SJCRH30 (cell line): ENCODE results near the gene DEDD2. TPM values are rescaled to one million over a fixed set of nuclear protein-coding genes. Genes with fewer than 3 reads are reported as not detected.

Experiments used
- DNase-seq, 2 experiments: peaks; one replicate each; pipeline ENCODE4 v3.0.0-alpha.2; 2015 to 2020
- H3K27ac ChIP-seq: fragments of 250-450 bp; sonication (Bioruptor Pico); 2 replicates; pipeline ENCODE4 v1.5.1; 2020; ENCODE audit warnings: mild to moderate bottlenecking, moderate library complexity
- H3K27me3 ChIP-seq: fragments of 250-450 bp; sonication (Bioruptor Pico); 2 replicates; pipeline ENCODE4 v1.5.1; 2020; ENCODE audit warnings: mild to moderate bottlenecking, moderate library complexity
- H3K36me3 ChIP-seq: fragments of 250-450 bp; sonication (Bioruptor Pico); 2 replicates; pipeline ENCODE4 v1.5.1; 2020; ENCODE audit warnings: mild to moderate bottlenecking, moderate library complexity
- H3K4me1 ChIP-seq: fragments of 250-450 bp; sonication (Bioruptor Pico); 2 replicates; pipeline ENCODE4 v1.5.1; 2020; ENCODE audit warnings: mild to moderate bottlenecking, moderate library complexity
- H3K4me3 ChIP-seq: fragments of 250-450 bp; sonication (Bioruptor Pico); 2 replicates; pipeline ENCODE4 v1.5.1; 2020; ENCODE audit warnings: mild to moderate bottlenecking, moderate library complexity
- H3K9me3 ChIP-seq: fragments of 250-450 bp; sonication (Bioruptor Pico); replicated peaks from 2 replicates; pipeline ENCODE4 v1.5.1; 2020; ENCODE audit warnings: mild to moderate bottlenecking, moderate library complexity
- total RNA-seq: library from RNA; depleted of rRNA; stranded (reverse); fragments of >200 nt; shearing (Covaris generic); gene quantifications from 2 replicates; pipeline ENCODE4 v1.2.3, GENCODE V29; 2014

Gene DEDD2
- total RNA-seq, 1 experiment from 2014 or later, result 16.2 TPM

DNA sequence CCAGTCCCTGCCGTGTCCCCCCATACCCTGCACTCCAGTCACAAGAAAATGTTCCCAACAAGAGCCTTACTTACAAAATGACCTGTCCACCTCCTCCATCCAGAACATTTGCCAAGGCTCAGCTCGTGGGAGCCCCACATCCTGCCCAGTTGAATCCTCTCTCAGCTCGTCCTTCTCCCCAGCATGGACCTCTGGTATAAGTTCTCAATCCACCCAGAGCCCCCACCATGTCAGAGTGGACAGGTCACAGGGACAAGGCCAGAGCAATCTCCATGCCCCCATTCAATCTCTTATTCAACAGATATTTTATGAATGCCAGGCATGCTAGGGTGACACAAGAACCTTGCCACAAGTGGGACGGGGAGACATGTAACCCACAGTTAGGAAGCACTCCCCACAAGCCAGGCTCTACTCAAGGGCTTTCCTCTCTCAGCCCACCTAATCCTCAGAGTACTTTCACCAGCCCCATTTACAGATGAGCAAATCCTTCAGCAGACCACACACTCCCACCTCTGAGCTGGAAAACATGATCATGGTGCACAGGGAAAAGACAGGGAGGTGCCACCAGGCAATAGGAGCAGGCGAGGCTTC is 15.1 kb downstream of the DEDD2 start:
- Histone ChIP-seq H3K4me1 (no peaks in the 10 kb centered on the region), H3K36me3 (peaks cover 9% of the 10 kb centered on the region; the same call in 1 of the 2 replicates), H3K4me3 (no peak overlapping the region), H3K27me3 (no peaks in the 10 kb centered on the region), H3K27ac (no peak overlapping the region), H3K9me3 (no peaks in the 10 kb centered on the region)
- DNase-seq, result no peak

DNA sequence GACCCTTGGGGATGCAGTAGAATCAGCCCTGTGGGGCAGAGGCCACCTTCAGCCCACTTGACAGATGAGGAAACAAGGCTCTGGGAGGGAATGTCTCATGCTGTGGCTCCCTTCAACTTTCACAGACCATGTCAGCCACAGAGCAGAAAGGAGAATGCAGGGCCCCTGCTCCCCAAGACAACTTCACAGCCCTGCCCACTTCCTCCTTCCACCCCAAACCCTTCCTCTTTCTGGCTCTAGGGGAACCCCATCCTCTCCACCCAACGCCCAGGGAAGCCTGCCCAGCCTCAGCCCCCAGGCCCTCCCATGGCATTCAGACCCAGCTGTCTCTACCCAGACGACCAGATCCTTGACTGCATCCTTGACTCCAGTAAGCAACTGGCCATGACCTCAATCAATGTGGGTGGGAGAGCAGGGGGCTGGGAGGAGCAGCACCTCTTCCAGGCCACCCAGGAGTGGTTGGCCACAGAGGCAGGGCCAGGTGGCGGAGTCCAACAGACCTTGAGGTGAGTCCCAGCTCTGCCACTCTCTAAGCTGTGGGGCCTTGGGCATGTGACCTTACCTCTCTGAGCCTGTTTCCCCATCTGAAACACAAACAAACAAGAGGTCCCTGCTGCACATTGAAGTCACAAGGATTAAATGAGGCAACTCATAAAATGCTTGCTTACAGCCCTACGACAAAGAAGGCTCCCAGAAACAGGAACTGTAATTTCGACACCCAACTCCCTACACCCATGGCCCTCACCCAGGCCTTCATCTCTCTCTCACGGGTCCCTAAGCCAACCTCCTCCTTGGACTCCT is 15.8 kb downstream of the DEDD2 start:
- peaks cover 9% of the 10 kb centered on the region; the same call in 1 of the 2 replicates for H3K36me3 ChIP-seq
- H3K27ac ChIP-seq, result no peak overlapping the region

DNA sequence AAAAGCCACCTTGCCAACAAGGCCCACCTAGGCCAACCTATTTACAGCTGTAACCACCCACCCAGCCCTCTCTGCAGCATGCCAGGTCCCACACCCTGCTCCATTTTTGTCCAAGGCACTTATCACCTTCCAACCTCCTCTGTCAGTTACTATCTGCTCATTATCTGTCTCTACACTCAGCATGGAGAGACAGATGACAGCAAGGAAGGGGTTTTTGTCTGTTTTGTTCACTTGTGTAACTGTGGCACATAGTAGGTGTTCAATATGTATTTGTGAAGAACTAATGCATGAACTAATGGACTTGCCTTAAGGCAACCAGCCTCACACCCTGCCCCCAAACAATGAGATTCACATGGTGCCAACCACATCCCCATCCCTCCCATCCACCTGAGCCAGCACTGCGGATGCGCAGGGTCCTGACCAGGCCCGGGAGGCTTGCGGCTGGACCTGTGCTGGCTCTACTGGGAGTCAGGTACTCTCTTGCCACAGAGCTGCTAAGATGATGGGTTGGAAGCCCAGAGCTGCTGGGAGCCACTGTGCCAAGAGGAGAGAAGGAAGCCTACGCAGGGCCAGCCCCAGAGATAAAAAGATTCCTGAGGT is 17.3 kb downstream of the DEDD2 start:
- H3K27ac ChIP-seq, result no peak overlapping the region

More for the DNA sequence above, 15.8 kb downstream of the DEDD2 start:
- Histone ChIP-seq H3K4me1 (no peaks in the 10 kb centered on the region), H3K4me3 (no peak overlapping the region), H3K27me3 (no peaks in the 10 kb centered on the region), H3K9me3 (no peaks in the 10 kb centered on the region)
- no peak for DNase-seq

DNA sequence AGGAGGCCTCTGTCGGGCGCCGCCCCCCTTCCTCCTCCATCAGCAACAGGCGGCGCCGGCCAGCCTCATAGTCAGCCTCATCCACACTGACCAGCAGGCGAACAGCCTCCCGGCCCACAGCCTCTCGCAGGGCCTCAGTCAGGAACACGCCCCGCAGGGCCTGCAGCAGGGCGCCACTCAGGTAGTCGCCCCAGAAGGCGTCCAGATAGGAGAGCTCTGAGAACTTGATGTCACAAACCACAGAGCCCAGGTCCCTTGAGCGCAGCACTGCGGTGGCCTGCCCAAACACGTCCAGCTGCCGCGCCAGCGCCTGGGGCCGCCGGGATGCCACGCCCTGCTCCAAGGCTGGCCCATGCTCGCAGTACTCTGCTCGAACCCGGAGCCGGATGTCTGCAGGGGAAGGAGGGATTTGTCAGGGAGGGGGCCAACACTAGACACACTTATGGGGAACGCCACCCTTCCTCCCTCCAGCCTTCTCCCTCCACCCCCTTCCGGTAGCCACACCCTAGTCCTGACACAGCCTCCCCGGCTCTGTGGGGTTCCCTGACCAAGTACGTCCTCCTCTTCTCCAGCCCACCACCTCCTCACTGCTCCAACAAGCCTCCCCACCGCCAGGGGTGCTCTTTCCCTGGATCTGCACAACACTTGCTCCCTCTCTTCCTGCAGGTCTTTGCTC is 17.9 kb downstream of the DEDD2 start:
- no peak overlapping the region for H3K4me3 ChIP-seq
- no peaks in the 10 kb centered on the region for H3K9me3 ChIP-seq
- H3K36me3 ChIP-seq, result peaks cover 6% of the 10 kb centered on the region; the same call in 1 of the 2 replicates
- no peak for DNase-seq
- no peaks in the 10 kb centered on the region for H3K4me1 ChIP-seq
- no peaks in the 10 kb centered on the region for H3K27me3 ChIP-seq
- no peak overlapping the region for H3K27ac ChIP-seq

More for the DNA sequence above, 17.3 kb downstream of the DEDD2 start:
- no peaks in the 10 kb centered on the region for H3K9me3 ChIP-seq
- H3K36me3 ChIP-seq, result peaks cover 7% of the 10 kb centered on the region; the same call in 1 of the 2 replicates
- no peaks in the 10 kb centered on the region for H3K27me3 ChIP-seq
- H3K4me3 ChIP-seq, result no peak overlapping the region
- DNase-seq, result no peak
- no peaks in the 10 kb centered on the region for H3K4me1 ChIP-seq

DNA sequence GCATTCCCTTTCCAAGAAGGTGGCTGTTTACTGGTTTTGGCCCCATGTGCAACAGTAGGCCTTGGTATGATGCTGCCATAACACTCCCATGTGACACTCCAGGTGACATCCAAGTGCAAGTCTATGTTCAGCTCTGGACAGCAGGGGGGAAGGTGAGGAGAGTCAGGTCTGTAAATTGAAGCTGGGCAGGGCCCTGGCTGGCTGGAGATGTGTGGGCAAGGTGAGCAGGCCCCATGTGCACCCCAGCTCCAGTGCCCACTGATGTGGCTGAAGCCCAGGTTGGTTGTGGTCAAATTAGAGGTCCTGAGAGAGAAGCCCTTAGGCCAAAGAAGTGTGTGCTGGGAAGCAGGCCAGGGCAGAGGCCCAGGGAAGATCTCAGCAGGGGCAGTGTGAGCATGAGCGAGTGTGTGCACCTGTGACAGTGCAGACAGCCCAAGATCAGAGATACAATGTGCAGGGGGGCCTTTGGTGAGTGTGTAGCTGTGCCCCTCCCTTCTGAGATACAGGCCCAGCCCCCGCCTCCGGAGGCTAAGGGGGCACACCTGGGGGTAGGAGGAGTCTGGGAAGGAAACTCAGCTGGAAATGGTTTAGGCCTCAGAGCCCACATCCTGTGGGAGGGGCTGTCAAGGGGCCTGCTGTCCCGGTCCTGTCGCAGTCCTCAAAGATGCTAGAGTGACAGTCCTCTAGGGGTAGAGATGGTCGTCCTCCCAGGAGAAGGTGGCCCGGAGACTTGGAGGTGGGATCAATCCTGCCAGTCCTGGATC is 18.6 kb downstream of the DEDD2 start:
- Histone ChIP-seq H3K9me3 (no peaks in the 10 kb centered on the region), H3K36me3 (peaks cover 6% of the 10 kb centered on the region; the same call in 1 of the 2 replicates), H3K4me3 (no peak overlapping the region), H3K27ac (no peak overlapping the region), H3K4me1 (no peaks in the 10 kb centered on the region), H3K27me3 (no peaks in the 10 kb centered on the region)
- DNase-seq, result no peak

DNA sequence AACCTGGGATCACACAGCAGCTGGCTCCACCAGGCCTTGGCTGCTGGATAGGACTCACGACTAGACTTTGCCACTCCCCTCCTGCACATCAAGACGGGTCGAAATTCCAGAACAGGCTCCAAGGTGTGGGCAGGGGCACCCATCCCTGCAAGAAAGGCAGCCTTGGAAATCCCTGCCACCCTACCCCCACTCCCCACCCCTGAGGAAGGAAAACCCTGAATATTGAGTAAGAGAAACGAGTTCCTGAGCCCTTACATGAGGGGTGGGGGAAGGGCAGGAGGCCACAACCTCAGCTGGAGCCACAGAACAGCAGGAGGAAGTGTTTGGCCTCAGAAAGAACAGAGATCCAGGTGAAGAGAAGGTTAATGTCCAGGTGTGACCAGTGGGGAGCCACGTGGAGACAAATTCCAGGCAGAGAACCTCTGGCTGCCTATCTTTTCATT is 20.1 kb downstream of the DEDD2 start:
- H3K4me3 ChIP-seq, result no peak overlapping the region
- DNase-seq, result no peak

DNA sequence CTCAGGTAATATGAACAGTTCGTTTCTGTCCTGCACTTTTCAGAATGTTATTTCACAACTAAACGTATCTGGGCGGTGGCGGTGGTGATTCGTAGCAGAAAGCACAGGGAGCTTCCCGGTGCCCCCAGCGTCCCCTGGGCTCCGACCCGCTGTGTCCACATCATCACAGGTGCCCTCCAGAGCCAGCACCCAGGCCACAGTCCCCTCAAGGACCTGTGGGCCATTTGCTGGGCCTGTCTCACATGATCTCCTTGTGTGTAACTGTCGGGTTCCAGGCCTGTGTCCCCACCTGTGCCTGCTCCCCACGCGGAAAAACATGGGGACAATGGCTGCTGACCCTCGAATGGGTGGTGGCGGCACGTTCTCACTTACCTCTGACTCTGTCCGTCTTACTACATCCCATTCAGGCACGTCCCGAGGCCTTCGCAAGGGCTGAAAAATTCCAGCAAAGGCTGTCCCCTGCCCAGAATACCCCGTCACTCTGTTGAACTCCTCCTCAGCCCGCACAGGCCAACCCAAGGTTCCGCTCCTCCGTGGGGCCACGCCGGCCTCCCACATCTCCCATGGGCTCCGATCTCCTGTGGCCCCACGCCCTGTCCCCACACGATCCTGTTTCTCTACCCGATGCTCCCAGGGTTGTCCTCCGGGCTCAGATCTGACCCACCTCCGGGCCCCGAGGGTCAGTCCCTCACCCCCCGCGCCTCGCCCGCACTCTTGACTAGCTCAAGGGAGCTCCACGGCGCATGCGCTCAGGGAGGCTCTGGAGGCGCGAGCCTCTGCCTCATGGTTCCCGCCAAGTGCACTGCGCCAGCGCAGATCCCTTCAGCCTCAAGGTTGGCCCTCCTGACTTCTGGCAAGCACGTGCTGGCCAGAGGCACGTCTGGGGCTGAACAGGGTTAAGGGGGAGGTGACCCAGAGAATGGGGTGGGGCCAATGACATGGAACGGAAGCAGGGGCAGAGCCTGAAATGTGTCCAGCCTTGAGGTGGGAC is 21.2 kb downstream of the DEDD2 start:
- H3K4me3 ChIP-seq, result no peak overlapping the region
- no peak for DNase-seq

More for the DNA sequence above, 20.1 kb downstream of the DEDD2 start:
- H3K36me3 ChIP-seq, result peaks cover 6% of the 10 kb centered on the region; the same call in 1 of the 2 replicates
- H3K27ac ChIP-seq, result no peak overlapping the region
- H3K9me3 ChIP-seq, result no peaks in the 10 kb centered on the region; the same call in 1 of the 2 replicates
- no peaks in the 10 kb centered on the region for H3K4me1 ChIP-seq
- no peaks in the 10 kb centered on the region for H3K27me3 ChIP-seq

DNA sequence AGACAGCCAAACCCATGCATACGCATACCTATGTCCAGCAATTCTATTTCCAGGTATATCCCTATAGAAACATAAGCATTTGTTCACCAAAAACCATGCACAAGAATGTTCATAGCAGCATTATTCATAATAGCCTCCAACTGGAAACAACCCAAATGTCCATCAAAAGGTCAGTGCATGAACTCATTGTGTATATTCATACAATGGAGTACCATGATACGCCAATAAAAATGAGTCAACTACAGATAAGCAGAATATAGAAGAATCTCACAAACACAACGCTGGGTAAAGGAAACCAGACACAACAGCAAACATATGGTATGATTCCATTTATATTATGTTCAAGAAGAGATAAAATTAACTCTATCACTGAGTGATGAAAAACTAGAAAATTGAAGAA is 23.8 kb downstream of the DEDD2 start:
- Histone ChIP-seq H3K27me3 (no peaks in the 10 kb centered on the region; the same call in 1 of the 2 replicates), H3K4me3 (no peak overlapping the region), H3K4me1 (no peaks in the 10 kb centered on the region), H3K9me3 (no peaks in the 10 kb centered on the region; the same call in 1 of the 2 replicates), H3K36me3 (0 out of 2 replicates have a peak, but pooled peaks cover 2% of the 10 kb centered on the region), H3K27ac (no peak overlapping the region)
- no peak for DNase-seq

More for the DNA sequence above, 21.2 kb downstream of the DEDD2 start:
- H3K27me3 ChIP-seq, result no peaks in the 10 kb centered on the region
- H3K9me3 ChIP-seq, result no peaks in the 10 kb centered on the region; the same call in 1 of the 2 replicates
- H3K27ac ChIP-seq, result no peak overlapping the region
- 0 out of 2 replicates have a peak, but pooled peaks cover 6% of the 10 kb centered on the region for H3K36me3 ChIP-seq
- H3K4me1 ChIP-seq, result no peaks in the 10 kb centered on the region

DNA sequence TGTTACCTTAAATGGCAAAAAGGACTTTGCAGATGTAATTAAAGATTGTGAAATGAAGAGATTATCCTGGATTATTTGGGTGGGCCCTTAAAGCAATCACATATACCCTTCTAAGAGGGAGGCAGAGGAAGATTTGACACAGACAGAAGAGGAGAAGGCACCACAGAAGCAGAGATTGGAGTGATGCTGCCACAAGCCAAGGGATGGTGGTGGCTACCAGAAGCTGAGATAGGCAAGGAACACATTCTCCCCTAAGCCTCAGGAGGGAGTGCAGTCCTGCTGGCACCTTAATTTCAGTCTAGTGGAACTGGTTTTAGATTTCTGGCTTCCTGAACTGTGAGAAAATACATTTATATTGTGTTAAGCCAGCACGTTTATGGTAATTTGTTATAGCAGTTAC is 24.2 kb downstream of the DEDD2 start:
- no peak overlapping the region for H3K4me3 ChIP-seq
- no peaks in the 10 kb centered on the region; the same call in 1 of the 2 replicates for H3K9me3 ChIP-seq
- H3K27ac ChIP-seq, result no peak overlapping the region
- DNase-seq, result no peak
- no peaks in the 10 kb centered on the region; the same call in 1 of the 2 replicates for H3K27me3 ChIP-seq
- H3K4me1 ChIP-seq, result no peaks in the 10 kb centered on the region
- H3K36me3 ChIP-seq, result no peaks in the 10 kb centered on the region

DNA sequence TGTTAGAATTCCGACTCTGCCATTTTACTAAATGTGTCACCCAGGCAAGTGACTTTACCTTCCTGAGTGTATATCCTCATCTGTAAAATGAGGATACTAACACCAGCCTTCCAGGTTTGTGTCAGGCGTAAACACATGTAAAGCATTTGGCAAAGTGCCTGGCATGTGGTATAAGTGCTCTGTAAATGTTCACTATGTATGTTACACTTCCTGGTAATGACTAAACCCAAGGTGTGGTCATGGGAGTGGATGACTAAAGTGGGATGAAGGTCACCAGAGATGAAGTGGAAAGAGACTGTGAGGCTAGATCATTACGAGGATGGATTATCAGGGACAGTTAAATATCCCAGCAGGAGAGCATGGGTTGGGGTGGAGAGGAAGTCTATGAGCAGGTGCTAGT is 25.6 kb downstream of the DEDD2 start:
- H3K4me3 ChIP-seq, result no peak overlapping the region
- no peaks in the 10 kb centered on the region; the same call in 1 of the 2 replicates for H3K9me3 ChIP-seq
- no peak for DNase-seq
- no peaks in the 10 kb centered on the region for H3K4me1 ChIP-seq
- no peak overlapping the region for H3K27ac ChIP-seq
- no peaks in the 10 kb centered on the region for H3K36me3 ChIP-seq
- peaks cover 2% of the 10 kb centered on the region; the same call in 1 of the 2 replicates for H3K27me3 ChIP-seq

DNA sequence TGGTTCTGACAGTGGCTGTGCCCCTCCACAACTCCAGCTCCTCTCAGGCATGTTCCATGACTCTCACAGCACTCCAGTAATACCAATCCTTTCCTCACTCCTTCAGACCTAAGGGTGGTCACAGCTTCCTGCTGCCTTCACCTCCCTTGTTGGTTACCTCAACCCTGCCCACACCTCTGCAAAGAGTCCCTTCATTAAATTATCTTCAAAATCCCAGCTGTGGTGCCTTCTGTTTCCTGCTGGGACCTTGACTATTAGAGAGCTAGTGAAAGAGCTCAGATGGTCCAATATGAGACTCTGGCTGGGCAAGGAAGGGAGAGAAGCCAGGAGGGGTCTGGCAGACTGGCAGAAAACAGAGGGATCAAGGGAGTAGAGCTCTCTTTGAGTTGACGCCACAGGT is 26.1 kb downstream of the DEDD2 start:
- H3K36me3 ChIP-seq, result no peaks in the 10 kb centered on the region
- H3K27me3 ChIP-seq, result peaks cover 7% of the 10 kb centered on the region; the same call in 1 of the 2 replicates
- H3K9me3 ChIP-seq, result no peaks in the 10 kb centered on the region; the same call in 1 of the 2 replicates
- no peak overlapping the region for H3K4me3 ChIP-seq
- no peaks in the 10 kb centered on the region for H3K4me1 ChIP-seq
- DNase-seq, result no peak
- no peak overlapping the region for H3K27ac ChIP-seq

DNA sequence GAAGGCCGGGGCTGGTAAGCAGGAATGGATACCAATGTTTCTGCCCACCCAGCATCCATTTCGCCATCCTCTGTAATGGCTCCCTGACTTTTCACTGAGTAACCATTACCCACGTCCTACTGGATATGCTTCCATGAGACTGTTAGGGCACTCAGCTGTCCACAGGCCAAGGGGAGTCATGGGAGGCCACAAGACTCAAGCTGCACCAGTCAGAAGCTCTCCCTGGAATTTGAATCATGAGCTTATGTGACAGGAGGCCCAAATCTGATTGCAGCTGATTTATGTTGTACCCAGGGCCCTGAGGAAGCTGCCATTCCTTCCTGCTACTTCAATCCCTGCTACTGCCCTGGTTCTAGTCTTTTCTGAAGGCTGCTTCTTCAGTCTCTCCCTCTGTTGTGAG is 28.3 kb downstream of the DEDD2 start:
- Histone ChIP-seq H3K27me3 (peaks cover 7% of the 10 kb centered on the region; the same call in 1 of the 2 replicates), H3K4me3 (no peak overlapping the region), H3K4me1 (no peaks in the 10 kb centered on the region), H3K9me3 (no peaks in the 10 kb centered on the region; the same call in 1 of the 2 replicates), H3K36me3 (no peaks in the 10 kb centered on the region), H3K27ac (no peak overlapping the region)
- DNase-seq, result no peak

DNA sequence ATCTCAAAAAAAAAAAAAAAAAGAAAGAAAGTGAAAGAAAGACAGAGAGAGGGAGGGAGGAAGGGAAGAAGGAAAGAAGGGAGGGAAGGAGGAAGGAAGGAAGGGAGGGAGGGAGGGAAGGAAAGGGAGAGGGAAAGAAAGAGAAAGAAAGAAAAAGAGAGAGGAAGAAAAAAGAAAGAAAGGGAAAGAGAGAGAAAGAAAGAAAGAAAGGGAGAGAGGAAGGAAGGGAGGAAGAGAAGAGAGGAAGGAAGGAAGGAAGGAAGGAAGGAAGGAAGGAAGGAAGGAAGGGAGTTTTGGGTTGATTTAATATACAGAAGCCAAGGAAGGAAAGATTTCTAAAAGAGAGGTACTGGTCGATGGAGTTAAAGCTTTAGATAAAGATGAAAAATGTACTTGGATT is 28.8 kb downstream of the DEDD2 start:
- Histone ChIP-seq H3K36me3 (no peaks in the 10 kb centered on the region), H3K9me3 (no peaks in the 10 kb centered on the region; the same call in 1 of the 2 replicates), H3K4me3 (no peak overlapping the region), H3K27ac (no peak overlapping the region), H3K27me3 (peaks cover 7% of the 10 kb centered on the region; the same call in 1 of the 2 replicates), H3K4me1 (no peaks in the 10 kb centered on the region)
- DNase-seq, result no peak
